NT2/D1 (cell line): ENCODE results near the gene CFAP157.
A peak's percentile ranks its signal among the peaks of the same experiment; 100 is the strongest.

Source experiments
- DNase-seq: peaks from one replicate; pipeline ENCODE4 v3.0.0-alpha.2; 2011; ENCODE audit warnings: low read depth, low spot score
- H3K27me3 ChIP-seq: 2 replicates; pipeline ENCODE4 v1.6.0; 2011; ENCODE audit warnings: mild to moderate bottlenecking; ENCODE audit not compliant: insufficient read length, insufficient read depth
- H3K36me3 ChIP-seq: 2 replicates; pipeline ENCODE4 v1.6.1; 2011; ENCODE audit warnings: mild to moderate bottlenecking, low read length, mixed read lengths; ENCODE audit not compliant: insufficient read depth, insufficient read length
- H3K4me1 ChIP-seq: 2 replicates; pipeline ENCODE4 v1.5.1; 2011; ENCODE audit not compliant: insufficient read depth, insufficient read length
- H3K4me3 ChIP-seq: 2 replicates; pipeline ENCODE4 v1.5.1; 2011; ENCODE audit warnings: low read depth; ENCODE audit not compliant: insufficient read length
- H3K9ac ChIP-seq: 2 replicates; pipeline ENCODE4 v1.6.0; 2011; ENCODE audit warnings: low read depth; ENCODE audit not compliant: insufficient read length
- H3K9me3 ChIP-seq: 2 replicates; pipeline ENCODE4 v1.5.1; 2011; ENCODE audit warnings: mild to moderate bottlenecking, low read length; ENCODE audit not compliant: insufficient read depth
- SUZ12 ChIP-seq: IDR thresholded peaks from 2 replicates; pipeline ENCODE4 v1.6.1; 2011; ENCODE audit not compliant: insufficient read length, insufficient read depth; ENCODE audit errors: extremely low read depth
- YY1 ChIP-seq: IDR thresholded peaks from 2 replicates; pipeline ENCODE4 v1.6.1; 2011; ENCODE audit not compliant: insufficient read length, insufficient read depth
- ZNF274 ChIP-seq: IDR thresholded peaks from 2 replicates; pipeline ENCODE4 v1.6.1; 2011; ENCODE audit warnings: mild to moderate bottlenecking, low read depth, low read length

Gene CFAP157

DNA sequence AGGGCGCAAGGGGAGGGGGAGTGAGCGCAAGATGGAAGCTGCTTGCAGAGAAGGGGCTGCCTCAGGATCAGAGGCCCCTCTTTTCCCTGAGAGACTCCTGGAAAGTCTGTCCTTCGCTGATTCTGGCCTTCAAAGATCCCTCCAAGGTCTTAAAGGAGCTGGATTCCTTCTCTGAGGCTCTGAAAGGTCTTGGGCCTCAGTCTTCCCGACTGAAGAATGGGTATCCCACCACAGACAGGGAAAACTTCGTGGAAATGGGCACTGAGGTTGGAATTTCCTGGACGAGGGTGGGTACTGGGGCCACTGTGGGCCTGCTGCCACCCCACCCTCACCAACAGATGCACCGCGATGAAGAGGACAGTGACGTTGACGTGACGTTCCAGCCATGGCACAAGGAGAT, 5.6 kb downstream of the CFAP157 start:
- Histone ChIP-seq H3K9ac (no peak overlapping the region), H3K36me3 (no peaks in the 10 kb centered on the region)
- DNase-seq: no peak

DNA sequence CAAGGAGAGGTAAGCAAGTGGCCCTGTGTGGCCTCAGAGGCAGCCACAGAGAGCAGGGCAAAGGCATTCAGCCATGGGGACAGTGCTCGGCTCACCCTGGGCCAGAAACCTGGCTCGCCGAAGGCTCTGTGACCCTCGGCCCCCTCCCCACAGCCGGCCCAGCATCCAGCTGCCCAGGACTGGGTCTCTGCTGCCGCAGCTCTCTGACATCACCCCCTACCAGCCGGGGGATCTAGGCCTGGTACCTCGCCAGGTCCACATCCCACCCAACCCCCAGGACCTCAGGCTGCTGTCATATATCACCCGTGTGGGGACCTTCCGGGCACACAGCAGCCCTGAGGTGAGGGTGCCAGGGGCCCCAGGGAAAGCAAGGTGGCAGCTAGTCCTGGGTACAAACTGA, 6.1 kb downstream of the CFAP157 start:
- H3K4me1 ChIP-seq: peaks cover 11% of the 10 kb centered on the region
- H3K9me3 ChIP-seq: peaks cover 5% of the 10 kb centered on the region; the same call in 1 of the 2 replicates
- H3K27me3 ChIP-seq: peaks cover 21% of the 10 kb centered on the region
- no peak overlapping the region for H3K4me3 ChIP-seq
- no peaks in the 10 kb centered on the region for H3K36me3 ChIP-seq
- no peak for DNase-seq
- H3K9ac ChIP-seq: no peak overlapping the region
- TF ChIP-seq SUZ12: no peak
- TF ChIP-seq YY1: no peak
- TF ChIP-seq ZNF274: no peak

More for the DNA sequence above, 5.6 kb downstream of the CFAP157 start:
- Histone ChIP-seq H3K4me1 (peaks cover 11% of the 10 kb centered on the region), H3K9me3 (peaks cover 5% of the 10 kb centered on the region; the same call in 1 of the 2 replicates), H3K27me3 (peaks cover 19% of the 10 kb centered on the region), H3K4me3 (no peak overlapping the region)
- TF ChIP-seq YY1: no peak
- no peak for TF ChIP-seq SUZ12
- TF ChIP-seq ZNF274: no peak

- no peak for DNase-seq
- no peak overlapping the region for H3K9ac ChIP-seq
- H3K27me3 ChIP-seq: peaks cover 21% of the 10 kb centered on the region
- no peak for TF ChIP-seq YY1
- TF ChIP-seq SUZ12: no peak
- TF ChIP-seq ZNF274: no peak
- H3K4me3 ChIP-seq: peak overlapping the region; percentile 10
- peaks cover 11% of the 10 kb centered on the region for H3K4me1 ChIP-seq
- no peaks in the 10 kb centered on the region for H3K9me3 ChIP-seq
- no peaks in the 10 kb centered on the region for H3K36me3 ChIP-seq
Measured at GRCh38 chr9:127714020-127714750, 7.4 kb downstream of the CFAP157 start.

- no peak for DNase-seq
- Histone ChIP-seq H3K4me1 (peaks cover 15% of the 10 kb centered on the region), H3K9ac (peak overlapping the region; percentile 81), H3K4me3 (peak overlapping the region; percentile 85), H3K36me3 (no peaks in the 10 kb centered on the region), H3K27me3 (peaks cover 21% of the 10 kb centered on the region), H3K9me3 (no peaks in the 10 kb centered on the region)
- TF ChIP-seq YY1: no peak
- TF ChIP-seq ZNF274: no peak
- TF ChIP-seq SUZ12: no peak
Measured at GRCh38 chr9:127714951-127715469, 8.2 kb downstream of the CFAP157 start.

DNA sequence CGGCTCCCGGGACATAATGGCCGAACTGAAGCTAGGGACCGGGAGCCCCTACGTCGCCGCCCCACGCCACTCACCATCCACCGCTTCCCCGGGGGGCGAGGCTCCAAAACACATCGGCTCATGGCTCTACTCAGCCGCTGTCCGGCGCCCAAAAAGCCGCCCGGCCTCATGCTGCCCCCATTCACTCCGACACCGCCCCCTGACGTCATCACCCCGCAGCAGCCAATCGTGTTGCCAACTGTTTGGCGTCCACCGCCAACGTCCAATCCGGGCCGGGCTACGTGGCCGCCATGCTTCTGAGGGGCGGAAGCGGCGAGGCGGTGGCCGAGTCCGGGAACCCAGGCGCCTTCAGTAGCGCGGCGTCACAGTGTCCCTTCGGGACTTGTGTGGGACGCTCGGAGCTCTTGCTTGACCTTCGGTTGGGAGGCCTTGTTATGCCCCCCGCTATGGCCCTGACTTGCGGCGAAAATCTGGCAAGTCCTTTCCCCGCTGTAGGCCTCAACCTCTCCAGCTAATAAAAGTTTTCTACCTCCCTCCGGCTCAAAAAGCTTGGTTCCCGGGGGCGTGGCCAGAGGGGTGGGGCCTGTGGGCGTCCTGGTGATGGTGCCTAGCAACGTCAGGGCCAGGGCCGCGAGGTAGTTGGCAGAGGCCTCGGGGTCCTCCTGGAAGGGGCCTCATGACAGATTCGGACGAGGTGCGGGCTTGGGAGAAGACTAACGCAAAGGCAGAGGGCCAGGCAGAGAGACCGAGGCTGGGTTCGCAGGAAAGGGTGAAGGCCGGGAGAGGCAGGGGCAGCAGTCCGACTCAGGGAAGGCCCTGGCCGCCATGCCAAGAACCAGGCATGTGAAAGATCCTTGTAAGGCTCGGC, 8.9 kb downstream of the CFAP157 start, which contains the start of the genes PTRH1 and TTC16:
PTRH1 (minus strand) TSS at position 194 of the 868 bp plus-strand sequence; CDS start at position 170, 24 bp downstream.
TTC16 (plus strand) TSS at position 610 of the 868 bp plus-strand sequence; CDS start at position 677, 67 bp downstream.
- DNase-seq: peak; percentile 93
- Histone ChIP-seq H3K4me1 (peaks cover 15% of the 10 kb centered on the region), H3K9me3 (no peaks in the 10 kb centered on the region), H3K4me3 (peak within 1 kb of the TSS; percentile 85), H3K9ac (peak within 1 kb of the TSS; percentile 81), H3K27me3 (peaks cover 21% of the 10 kb centered on the region), H3K36me3 (no peaks in the 10 kb centered on the region)
- TF ChIP-seq ZNF274 (no peak), SUZ12 (no peak), YY1 (peak; percentile 96)

DNA sequence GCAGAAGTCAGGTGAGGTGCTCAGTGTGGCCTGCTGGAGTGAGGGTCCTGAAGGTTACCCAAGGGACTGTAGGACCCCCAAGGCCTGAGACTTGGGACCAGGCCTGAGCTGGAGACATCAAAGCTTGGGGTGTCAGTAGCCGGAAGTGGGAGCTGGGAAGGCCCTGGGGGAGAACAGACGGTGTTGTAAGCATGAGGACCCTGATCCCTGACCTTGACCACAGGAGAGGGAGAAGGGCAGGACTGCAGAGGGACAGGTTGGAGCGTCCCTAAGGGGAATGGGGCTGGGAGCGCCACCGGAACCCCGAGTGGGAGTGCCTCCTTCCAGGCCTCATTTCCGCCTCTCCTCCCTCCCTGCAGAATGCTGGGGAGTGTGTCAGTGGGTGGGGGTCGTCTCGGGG, 9.6 kb downstream of the CFAP157 start:
- Histone ChIP-seq H3K27me3 (peaks cover 21% of the 10 kb centered on the region), H3K4me1 (peaks cover 15% of the 10 kb centered on the region), H3K9ac (peak overlapping the region; percentile 61), H3K4me3 (peak overlapping the region; percentile 85), H3K9me3 (no peaks in the 10 kb centered on the region), H3K36me3 (no peaks in the 10 kb centered on the region)
- DNase-seq: no peak
- TF ChIP-seq YY1: no peak
- TF ChIP-seq ZNF274: no peak
- no peak for TF ChIP-seq SUZ12
